Stimulated activated CD4-positive, alpha-beta T cell treated with anti-CD3 and anti-CD28 coated beads, Interleukin-4, amount 100 ng/mL, for 1 hour (primary cell): ENCODE data around the gene CLEC19A.

Source experiments
- DNase-seq: peaks from one replicate; pipeline ENCODE4 v3.0.0-alpha.2; 2020

CLEC19A gene

DNA sequence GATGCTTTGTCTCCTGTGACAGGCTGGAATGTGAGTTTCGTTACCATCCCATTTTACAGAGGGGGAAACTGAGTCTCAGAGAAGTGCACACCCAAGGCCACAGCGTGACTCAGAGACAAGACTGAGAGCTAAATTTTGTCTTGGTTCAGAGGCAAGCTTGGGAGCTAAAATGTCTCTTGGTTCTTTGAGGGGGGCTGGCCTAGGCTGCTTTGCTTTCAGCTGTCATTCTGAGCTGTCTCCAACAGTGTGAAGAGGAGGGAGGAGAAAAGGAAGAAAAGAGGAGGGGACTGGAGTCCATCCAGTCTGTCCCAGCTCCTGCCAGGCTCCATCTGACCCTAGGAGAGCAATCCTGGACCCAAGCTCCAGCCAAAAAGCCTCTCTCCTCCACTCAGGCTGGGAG lies at the start of gene CLEC19A:
Gene CLEC19A (plus strand): TSS at position 301 of the 400 bp plus-strand sequence. CDS start 121 bp downstream, outside the sequence.
- no peak for DNase-seq

DNA sequence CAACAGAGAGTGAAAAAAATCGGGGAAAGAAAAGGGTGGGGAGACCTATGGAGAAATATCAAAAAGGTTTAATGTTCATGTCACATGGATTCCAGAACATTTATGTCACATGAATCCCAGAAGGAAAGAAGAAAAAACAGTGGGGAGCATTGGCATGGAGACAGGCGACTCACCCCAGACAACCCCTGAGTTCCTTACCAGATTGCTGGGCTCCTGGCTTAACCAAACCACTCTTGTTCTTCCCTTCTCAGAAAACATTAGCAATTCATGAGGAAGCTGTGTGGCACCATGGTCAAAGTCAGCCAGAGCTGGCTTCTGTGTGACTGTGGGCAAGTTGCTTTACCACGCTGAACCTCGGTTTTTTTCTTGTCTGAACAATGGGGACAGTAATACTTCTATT lies 49.6 kb upstream of the CLEC19A start:
- DNase-seq, result no peak

DNA sequence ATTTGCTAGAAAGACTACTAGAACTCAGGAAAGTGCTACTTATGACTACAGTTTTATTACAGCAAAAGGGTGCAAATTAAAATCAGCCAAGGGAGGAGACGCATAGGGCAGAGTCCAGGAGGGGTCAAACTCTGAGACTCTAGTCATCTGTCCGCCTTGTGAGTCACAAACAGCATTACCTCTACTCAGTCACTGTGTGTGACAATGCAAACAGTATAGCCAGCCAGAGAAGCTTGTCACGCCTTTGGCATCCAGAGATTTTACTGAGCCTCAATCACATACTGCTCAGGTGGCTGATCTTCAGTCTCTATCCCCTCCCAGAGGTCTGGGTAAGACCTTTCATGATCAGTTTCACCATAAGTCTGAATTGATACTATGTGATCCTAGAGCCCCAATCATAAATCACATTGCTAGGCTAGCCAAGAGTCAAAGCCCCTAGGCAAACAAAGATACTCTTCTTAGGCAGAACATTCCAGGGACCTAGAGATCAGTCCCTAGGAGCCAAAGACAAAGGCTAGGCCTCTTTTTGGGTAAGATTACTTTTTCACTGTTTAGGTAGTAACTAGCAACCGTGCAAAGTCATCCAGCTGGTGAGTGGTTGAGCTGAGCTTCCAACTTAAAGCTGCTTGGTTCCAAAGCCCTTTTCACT lies 48.8 kb upstream of the CLEC19A start:
- DNase-seq, result no peak

DNA sequence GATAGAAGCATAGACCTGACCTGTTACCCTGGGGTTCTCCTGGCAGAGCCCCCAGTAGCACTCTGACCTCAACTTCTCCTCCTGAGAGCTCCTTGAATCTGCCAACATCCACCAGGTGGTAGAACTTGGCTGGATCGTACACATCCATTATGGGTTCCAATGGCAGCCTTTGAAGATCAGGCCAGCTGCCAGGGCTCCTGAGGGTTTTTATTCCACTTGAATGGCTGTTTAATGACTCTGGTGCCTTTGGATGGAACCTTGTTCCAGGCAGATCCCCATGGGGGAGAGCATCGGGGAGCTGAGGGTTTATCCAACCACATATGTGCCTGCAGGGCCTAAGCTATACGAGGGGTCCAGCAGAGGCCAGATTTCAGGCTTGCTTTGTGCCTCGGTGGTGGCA lies 47.1 kb upstream of the CLEC19A start:
- DNase-seq, result no peak

DNA sequence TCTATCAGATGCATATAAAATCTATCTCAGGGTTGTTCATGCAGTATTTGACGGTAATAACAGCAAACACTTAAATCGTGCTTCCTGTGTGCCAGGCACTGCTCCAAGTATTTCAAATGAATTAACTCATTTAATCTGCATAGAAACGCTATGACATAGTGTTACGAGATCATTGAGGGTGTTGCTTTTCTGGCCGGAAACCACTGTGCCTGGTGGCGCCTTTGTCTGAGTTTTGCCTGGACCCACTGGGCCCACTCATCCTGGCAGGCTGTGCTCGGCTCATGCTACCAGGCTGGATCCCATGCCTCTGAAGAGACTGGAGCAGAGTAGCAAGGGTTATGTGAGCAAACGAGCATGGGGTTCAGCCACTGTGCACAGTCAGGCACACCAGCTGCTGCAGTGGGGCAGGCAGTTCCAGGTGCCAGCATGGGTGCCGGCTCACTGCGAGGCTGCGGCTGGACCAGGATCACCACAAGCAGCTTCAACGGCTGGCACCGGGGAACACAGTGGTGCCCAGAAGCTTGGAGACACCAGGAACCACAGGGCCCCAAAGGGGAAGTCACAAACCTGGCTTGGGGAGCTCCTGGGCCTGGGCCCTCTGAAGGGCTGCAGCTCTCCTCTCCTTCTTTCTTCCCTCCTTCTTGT lies 45.9 kb upstream of the CLEC19A start:
- DNase-seq, result no peak

DNA sequence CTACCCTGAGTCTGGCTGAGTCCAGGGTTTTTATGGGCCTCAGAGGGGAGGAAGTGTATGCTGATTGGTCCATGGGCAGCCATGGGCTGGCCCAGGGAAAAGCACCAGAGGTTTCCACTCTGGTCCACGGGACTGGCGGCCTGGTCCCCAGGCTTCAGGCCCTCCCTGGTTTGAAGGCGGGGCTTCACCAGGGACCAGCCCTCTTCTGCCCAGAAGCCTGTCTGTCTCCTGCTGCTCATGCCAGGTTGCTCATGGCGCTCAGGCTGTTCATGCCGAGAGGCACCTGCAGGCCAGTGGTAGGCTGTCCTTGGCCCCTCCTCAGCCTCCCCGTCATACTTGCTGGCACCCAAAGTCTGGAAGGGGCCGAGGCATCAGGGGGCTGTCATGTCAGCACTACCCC lies 45.0 kb upstream of the CLEC19A start:
- no peak for DNase-seq

DNA sequence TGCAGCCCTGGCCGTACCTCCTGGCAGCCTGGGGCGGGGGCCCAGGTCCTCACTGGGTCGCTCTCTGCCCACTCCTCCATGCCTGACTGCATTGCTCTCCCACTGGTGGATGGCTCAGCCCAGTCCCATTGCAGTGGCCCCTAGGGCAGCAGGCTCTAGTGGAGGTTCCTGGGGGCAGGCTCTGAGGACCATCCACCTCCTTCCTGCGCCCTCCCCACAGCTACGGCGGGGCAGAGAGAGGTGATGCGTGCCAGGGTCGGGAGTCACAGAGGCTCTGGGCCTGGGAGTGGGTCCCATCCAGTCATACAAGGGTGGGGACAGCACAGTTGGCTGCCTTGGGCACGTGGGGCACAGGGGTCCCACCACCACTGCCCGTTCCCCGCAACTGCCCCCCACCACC lies 44.0 kb upstream of the CLEC19A start:
- no peak for DNase-seq

DNA sequence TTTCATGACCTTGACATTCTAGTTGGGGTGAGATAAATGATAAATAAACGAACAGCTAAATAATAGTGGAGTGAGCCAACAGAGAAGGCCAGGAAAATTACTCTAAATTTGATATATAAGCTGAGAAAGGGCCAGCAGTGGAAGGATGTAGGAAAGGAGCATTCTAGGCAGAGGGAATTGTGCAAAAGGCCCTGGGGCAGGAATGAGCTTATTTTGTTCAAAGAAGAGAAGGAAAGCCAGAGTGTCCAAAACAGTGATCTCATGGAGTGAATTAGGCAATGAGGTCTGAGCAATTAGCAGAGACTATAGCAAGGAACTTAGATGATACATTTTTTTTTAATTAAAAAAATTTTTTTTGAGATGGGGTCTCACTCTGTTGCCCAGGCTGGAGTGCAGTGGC lies 43.3 kb upstream of the CLEC19A start:
- no peak for DNase-seq

DNA sequence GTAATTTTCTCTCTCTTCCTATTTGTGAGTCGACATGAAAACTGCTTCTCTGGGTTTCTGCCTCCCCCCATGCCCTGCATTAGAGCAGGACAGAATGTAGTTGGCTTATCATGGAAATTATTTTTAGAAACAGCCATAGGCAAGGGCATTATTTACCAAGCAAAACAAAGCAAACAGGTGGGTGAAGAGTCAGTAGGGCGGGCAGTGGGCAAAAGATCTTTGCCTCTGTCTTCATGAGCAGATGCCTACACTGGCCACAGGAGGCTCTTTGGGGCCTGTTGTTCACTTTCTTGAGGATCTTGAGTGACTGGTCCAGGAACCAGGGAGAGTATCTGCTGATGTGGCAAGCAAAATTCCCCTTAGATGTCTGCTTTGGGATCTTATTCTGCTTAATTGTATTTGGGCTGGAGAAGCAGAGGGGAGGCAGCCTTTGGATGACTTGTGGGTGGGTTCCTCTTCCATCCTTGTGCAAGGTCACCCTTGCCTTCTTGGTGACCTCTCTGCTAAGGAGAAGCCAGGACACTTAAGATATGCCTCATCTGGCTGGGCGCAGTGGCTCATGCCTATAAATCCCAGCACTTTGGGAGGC lies 42.5 kb upstream of the CLEC19A start:
- DNase-seq, result no peak

DNA sequence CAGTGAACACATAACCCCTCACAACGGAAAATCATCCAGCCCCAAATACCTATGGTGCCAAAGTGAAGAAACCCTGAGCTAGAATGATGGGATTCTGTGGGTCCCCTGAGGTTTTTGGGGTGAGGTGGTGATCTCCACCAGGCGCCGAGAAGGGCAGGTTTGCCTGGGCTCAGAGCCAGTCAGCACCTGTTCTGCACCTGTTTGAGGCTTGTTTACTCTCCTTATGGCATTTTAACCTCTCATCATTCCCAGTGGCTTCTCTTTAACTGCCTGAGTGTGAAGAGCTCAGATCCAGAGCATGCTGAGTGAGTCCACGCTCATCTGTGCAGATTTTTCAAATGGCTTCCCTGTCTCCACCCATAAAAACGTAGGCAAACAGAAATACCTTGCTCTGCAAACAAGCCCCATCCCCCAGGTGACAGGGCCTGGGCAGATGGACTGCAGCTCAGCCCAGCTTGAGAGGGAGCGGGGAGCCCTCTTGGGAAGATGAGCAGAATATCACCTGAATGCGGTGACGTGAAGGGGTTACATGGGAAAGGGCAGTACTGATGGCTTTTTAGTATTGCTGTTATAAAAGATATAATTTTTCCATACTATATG lies 40.1 kb upstream of the CLEC19A start:
- DNase-seq, result no peak

DNA sequence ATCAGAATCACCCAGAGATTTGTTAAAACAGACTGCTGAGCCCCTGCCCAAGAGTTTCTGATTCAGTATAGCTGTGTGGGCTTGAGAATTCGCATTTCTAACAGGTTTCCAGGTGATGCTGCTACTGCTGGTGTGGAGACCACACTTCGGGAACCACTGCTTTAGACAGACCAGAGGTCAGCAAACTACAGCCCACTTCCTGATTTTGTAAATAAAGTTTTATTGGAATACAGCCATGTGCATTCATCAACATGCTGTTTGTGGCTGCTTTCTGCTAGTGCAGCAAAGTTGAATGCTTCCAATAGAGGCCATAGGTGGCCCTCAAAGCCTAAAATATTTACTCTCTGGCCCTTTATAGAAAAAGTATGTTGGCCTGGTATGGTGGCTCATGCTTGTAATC lies 32.6 kb upstream of the CLEC19A start:
- no peak for DNase-seq

DNA sequence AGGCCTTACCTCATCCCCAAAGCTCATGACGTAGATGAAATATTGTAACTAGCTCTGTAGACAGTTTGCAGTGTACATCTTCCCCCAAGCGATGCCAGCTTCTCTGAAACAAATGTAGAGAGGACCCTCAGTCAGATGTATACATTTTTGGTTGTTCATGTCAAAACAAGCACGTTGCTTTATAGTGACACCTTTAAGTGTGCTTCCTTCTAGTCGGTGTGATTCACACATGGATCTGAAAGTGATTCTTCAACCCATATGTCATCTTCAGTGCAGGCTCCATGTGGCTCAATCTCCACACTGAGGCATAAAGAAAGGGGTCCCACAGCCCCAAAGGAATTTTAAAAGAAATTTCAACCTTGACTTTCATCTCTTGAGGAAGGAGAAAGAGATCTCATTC lies 30.9 kb upstream of the CLEC19A start:
- no peak for DNase-seq

DNA sequence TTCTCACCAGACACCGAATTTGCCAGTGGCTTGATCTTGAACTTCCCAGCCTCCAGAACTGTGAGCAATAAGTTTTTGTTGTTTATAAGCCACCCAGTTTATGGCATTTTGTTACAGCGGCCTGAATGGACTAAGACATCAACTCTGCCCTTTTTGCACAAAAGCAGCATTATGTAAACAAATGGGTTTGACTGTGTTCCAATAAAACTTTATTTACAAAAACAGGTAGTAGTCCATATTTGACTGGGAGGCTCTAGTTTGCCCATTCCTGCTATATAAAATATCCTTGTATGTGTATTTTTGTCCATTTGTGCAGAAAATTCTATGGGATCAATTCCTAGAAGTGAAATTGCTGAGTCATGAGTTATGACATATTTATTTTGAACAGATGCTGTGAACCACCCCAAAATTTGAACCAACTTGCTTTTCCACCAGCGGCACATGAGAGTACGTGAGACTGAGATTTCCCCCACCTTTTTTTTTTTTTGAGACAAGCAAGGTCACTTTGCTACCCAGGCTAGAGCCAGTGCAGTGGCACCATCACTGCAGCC lies 21.3 kb upstream of the CLEC19A start:
- no peak for DNase-seq

DNA sequence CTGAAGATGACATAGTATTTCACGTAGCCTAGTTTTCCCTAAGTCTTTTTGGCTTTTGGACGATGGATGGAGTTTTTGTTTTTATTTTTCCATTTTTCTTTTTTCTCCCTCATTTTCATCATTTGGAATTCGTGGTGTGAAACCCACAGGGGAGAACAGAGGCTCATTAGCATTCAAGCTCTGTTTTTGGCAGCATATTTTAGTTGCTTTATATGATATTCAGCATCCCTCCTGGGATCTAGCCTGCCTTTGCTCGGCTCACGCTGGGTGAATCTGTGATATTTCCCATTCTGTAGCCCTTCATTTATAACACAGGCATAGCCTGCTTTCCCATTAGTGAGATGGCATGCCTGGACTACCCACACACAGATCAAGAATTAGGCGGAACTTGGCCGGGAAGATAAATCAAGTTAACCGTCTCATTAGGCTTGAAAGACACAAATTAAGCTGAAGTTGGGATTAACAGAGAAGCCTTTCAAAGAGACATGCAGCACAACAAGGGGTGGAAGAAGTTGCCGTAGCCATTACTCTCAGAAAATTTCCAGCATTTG lies 20.1 kb upstream of the CLEC19A start:
- no peak for DNase-seq

DNA sequence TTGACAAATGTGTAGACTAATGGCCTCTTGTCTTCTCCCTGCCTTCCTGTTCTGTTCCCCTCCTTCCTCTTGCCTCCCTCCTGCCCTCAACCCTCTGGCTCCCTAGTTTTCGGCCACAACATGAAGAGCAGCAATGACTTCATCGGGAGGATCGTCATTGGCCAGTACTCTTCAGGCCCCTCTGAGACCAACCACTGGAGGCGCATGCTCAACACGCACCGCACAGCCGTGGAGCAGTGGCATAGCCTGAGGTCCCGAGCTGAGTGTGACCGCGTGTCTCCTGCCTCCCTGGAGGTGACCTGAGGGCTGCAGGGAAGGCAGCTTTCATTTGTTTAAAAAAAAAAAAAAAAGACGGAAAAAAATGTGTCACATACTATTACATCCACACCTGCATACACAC lies 18.8 kb upstream of the CLEC19A start:
- DNase-seq, result no peak

DNA sequence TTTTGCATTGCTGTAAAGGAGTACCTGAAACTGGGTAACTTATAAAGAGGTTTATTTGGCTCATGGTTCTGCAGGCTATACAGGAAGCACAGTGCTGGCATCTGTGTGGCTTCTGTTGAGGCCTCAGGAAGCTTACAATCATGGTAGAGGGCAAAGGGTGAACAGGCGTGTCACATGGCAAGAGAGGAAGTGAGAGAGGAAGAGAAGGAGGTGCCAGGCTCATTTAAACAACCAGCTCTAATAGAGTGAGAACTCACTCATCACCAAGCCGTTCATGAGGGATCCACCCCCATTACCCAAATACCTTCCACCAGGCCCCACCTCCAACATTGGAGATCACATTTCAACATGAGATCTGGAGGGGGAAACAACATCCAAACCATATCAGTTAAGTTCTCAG lies 16.4 kb upstream of the CLEC19A start:
- no peak for DNase-seq

DNA sequence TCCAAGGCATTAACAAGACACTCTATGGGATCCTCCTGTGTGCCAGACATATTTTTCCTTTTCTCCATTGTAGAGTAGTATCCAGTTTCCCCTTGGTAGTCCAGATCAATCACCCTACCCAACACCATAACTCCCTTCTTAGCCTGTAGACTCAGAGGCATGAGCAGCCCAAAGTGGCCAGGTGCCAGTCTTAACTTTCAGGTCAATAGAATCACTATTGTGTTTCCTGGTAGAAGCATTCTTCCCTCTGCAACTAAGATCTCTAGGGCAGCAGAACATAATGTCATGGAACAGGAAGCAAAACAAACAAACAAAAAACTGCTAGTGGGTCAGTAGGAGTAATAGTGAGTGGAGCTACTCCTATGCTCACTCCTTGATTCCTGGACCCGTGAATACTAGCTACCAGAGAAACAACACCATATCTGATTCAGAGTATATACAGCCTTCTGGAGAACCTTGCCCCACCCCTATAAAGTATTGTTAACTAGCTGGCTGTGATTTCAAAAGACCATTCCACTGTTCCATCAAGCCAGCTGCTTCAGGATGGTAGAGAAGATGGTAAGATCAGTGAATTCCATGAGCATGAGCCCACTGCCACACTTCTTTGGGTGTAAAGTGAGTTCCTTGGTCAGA lies 11.2 kb upstream of the CLEC19A start:
- DNase-seq, result no peak

DNA sequence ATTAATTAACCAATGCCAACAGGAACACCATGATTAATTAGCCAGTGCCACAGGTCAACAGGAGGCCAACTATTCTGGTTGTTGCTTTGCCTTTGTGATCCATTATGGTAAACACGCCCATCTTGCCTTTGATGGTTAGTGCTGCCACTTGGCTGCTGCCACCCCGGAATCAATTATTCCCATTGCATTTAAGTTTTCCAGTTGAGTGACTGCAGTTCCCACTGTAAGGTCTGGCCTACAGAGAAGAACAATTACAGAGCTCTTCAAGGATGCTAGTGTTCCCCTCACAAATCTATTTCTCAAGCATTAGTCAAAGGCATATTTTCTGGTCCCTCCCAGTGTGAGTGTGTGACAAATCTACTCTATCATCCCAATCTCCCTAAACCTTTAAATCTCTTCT lies 7.1 kb upstream of the CLEC19A start:
- no peak for DNase-seq

DNA sequence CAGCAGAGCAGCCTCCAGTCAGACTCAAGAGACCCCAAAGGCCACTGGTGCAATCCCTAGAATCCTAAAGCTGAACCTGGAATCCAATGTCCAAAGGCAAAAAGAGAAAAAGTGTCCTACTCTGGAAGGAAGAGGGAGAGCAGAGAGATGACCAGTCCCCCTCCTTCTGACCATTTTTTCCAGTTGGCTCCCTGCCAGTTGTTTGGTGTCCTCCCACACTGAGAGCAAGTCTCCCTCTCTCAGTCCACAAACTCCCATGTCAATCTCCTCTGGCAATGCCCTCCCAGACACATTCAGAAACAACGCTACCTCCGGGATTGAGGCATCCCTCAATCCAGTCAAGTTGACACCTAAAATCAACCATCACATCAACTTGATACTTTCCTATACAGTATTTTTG lies 4.3 kb upstream of the CLEC19A start:
- DNase-seq, result no peak

DNA sequence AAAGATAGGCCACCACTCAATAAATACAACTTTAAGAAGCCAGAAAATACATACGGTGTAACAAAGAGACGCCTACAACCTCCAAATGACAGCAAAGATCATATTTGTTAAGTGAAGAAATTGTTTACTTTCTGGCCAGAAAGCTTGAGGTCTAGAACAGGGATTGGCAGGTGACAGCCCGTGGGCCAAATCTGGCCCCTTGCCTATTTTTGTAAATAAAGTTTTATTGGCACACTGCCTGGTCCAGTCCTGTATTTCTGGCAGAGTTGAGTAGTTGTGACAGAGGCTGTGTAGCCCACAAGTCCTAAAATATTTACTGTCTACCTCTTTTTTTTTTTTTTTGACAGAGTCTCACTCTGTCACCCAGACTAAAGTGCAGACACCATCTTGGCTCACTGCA lies 3.4 kb upstream of the CLEC19A start:
- DNase-seq, result no peak

DNA sequence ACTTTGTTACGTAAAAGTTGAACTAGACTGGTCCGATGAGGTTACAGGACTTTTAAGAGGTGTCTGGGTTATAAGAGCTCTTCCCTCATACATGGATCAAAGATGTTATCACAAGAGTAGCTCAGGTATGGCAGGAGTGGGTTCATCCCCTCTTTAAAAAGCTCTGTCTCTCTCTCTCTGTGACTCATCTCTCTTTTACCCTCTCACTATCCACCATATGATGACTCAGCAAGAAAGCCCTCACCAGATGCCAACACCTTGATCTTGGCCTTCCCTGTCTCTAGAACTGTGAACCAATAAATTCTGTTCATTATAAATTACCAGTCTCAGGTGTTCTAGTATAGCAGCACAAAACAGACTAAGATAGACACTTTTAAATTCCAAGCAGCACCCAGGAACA lies 1.9 kb upstream of the CLEC19A start:
- no peak for DNase-seq

DNA sequence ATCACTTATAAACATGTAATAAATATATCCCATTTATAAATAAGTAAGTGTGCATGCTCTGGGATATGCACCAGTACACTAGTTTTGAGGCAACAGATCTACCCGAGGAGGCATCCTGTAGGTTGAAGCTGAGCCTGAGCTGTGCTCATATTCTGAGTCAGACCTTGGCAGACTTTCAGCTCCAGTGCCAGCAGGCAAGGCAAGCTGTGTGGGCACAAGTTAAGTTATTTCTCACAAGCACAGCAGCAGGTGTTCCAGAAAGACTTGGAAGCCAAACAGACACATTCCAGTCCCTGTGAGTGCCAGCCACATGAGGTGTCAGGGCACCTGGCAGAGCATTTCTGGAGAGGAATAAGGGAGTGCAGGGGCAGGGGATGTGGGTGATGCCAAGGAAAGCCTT lies 1.3 kb upstream of the CLEC19A start:
- DNase-seq, result no peak

DNA sequence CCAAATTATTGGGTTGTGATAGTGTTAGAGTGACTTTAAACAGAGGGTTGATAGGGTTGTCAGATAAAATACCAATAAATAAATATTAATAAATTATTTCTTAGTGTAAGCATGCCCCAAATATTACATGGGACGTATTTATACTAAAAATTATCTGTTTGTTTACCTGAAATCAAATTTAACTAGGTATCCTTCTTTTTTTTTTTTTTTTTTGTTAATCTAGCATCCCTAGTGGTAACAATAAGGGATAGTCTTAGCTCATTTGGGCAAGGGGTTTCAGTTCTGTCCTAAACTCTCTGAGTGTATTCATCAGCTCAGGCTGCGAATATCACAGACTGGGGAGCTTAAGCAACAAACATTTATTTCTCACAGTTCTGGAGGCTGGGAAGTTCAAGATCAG lies 1.3 kb downstream of the CLEC19A start:
- no peak for DNase-seq
